UCSD-AML1 (cell line): ENCODE measurements around the gene B3GALT2.

Experiments used
- DNase-seq: peaks from one replicate; lab custom pipeline; 2025; ENCODE audit not compliant: unreplicated experiment; lab: John Stamatoyannopoulos, UW

The B3GALT2 gene

GRCh38 chr1:193183019-193183627 lies 3.3 kb downstream of the B3GALT2 start:
- DNase-seq = no peak

- DNase-seq = no peak
These were observed 4.4 kb downstream of the B3GALT2 start for GRCh38 chr1:193181985-193182384.

- no peak for DNase-seq
These were observed 4.9 kb downstream of the B3GALT2 start for GRCh38 chr1:193181536-193181935.

GRCh38 chr1:193179094-193179493 lies 7.3 kb downstream of the B3GALT2 start:
- DNase-seq = no peak

GRCh38 chr1:193176788-193177187 lies 9.6 kb downstream of the B3GALT2 start:
- DNase-seq = no peak

- DNase-seq = no peak
These were observed 10.3 kb downstream of the B3GALT2 start for GRCh38 chr1:193176113-193176512.

GRCh38 chr1:193157360-193157759 lies 29.1 kb downstream of the B3GALT2 start:
- no peak for DNase-seq

- DNase-seq = no peak
These were observed 29.6 kb downstream of the B3GALT2 start for GRCh38 chr1:193156822-193157142.

- no peak for DNase-seq
These were observed 30.1 kb downstream of the B3GALT2 start for GRCh38 chr1:193156117-193156821.

- DNase-seq = no peak
These were observed 41.4 kb downstream of the B3GALT2 start for GRCh38 chr1:193144999-193145398.

- DNase-seq = no peak
These were observed 42.0 kb downstream of the B3GALT2 start for GRCh38 chr1:193144361-193144938.

- no peak for DNase-seq
These were observed 43.1 kb downstream of the B3GALT2 start for GRCh38 chr1:193143285-193143684.

- no peak for DNase-seq
These were observed 44.0 kb downstream of the B3GALT2 start for GRCh38 chr1:193142409-193142808.

GRCh38 chr1:193141804-193142203 lies 44.6 kb downstream of the B3GALT2 start:
- no peak for DNase-seq

GRCh38 chr1:193140254-193140653 lies 46.2 kb downstream of the B3GALT2 start:
- DNase-seq = no peak

GRCh38 chr1:193131266-193131860 lies 55.0 kb downstream of the B3GALT2 start:
- no peak for DNase-seq
